LNCAP (cell line): ENCODE measurements around the gene PYY.

Source experiments
- TF ChIP-seq, protein P1 (sequence below): fragments of 450-650 bp; IDR thresholded peaks from 2 replicates; pipeline ENCODE4 v1.5.1; 2017; ENCODE audit warnings: mild to moderate bottlenecking

The PYY gene

DNA sequence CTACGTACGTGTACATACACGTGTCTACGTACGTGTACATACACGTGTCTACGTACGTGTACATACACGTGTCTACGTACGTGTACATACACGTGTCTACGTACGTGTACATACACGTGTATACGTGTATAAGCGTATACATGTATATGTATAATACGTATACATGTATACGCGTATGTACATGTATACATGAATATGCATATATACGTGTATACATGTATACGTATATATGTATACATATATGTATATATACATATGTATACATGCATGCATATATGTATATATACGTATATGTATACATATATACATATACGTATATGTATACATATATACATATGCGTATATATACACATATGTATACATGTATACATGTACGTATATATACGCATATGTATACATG is 22.2 kb upstream of the PYY start:
- TF ChIP-seq, protein P1, sequence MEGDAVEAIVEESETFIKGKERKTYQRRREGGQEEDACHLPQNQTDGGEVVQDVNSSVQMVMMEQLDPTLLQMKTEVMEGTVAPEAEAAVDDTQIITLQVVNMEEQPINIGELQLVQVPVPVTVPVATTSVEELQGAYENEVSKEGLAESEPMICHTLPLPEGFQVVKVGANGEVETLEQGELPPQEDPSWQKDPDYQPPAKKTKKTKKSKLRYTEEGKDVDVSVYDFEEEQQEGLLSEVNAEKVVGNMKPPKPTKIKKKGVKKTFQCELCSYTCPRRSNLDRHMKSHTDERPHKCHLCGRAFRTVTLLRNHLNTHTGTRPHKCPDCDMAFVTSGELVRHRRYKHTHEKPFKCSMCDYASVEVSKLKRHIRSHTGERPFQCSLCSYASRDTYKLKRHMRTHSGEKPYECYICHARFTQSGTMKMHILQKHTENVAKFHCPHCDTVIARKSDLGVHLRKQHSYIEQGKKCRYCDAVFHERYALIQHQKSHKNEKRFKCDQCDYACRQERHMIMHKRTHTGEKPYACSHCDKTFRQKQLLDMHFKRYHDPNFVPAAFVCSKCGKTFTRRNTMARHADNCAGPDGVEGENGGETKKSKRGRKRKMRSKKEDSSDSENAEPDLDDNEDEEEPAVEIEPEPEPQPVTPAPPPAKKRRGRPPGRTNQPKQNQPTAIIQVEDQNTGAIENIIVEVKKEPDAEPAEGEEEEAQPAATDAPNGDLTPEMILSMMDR = no peak

DNA sequence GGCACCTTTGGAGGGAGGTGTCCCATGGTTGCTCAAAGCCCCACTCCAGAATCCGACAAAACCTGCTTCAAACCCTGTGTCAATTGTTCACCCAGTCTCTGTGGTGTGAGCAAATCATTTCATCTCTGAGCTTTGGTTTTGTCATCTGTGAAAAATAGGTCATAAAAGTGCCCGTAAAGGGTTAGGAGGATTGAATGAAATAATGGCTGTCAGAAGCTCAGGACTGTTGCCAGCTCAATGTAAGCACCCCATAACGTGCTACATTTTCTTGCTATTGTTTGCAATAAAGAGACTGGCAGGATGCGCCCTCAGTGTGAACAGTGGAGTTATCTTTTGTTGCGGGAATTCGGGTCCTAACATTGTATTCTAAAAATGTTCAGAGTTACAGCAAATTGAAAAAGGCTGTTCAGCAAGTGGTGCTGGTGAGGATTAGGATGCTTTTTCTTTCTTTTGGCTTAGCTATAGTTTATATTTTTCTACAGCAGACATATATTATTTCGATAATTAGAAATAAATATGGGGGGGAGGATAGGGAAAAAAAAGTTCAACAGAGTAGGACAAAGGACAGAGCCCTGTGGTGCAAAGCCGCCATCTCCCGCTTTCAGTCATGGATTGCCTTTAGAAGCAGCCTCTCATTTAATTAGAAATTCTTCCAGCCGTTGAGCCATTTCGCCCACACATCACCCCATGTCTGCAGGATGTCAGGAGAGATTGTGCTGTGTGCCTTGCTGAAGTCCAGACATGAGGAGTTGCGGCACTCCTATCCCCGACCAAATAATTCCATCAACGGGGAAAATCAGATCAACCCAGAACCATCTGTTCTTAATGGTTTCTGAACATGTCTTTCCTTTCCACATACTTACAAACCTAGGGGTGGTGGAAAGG is 20.9 kb upstream of the PYY start:
- TF ChIP-seq, protein P1 = no peak

DNA sequence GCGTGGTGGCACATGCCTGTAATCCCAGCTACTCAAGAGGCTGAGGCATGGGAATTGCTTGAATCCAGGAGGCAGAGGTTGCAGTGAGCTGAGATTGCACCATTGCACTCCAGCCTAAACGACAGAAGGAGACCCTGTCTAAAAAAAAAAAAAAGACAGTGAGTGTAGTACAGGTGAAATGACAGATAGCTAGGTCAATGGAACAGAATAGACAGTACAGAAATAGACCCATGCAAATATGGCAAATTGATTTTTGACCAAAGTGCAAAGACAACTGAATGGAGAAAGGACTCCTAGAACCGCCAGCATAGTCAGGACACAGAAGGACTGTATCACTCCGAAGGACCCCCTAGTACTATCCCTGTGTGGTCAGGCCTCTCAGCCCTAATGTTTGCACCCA is 16.6 kb upstream of the PYY start:
- TF ChIP-seq, protein P1 = no peak

DNA sequence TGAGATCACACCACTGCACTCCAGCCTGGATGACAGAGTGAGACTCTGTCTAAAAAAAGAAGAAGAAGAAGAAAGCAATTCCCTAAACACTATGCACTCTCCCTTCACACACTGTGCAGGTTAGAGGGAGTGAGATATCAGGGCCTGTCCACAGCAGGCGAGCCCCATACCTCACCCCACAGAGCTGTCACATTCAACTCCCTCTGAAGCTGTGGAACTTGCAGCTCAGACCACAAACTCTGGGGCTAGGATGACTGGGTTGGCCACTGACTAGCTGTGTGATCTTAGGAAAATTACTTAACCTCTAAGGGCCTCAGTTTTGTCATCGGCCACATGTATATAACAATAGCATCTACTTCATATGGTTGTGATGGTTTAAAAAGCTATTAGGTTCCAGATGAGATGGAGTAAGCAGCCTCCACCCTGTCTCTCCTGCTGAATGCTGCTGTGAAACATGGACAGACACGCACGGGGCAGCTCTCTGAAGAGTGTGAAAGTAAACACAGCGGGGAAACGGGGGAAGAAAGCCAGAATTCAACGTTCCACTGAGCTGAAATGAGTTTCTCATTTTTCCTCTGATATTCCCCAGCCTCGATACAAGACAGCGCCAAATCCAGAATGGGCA is 13.6 kb upstream of the PYY start:
- TF ChIP-seq, protein P1 = no peak

DNA sequence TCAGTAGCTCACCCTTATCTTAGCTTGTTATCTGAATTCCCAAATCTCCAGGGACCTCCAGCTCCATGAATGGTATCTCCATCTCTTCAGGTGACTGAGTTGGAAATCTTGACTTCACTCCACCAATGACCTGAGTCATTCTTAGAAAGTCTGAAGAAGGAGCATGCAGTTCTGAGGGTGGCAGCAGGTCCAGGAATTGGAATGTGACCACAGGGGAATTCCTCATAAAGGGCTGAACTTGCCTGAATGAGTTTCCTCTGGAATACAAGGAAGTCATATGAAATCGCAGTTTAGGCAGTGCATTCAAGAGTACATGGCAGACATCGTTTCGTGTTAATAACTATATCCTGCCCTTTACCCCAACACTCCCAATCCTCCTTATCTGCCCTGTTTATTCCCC is 12.5 kb upstream of the PYY start:
- TF ChIP-seq, protein P1 = no peak

DNA sequence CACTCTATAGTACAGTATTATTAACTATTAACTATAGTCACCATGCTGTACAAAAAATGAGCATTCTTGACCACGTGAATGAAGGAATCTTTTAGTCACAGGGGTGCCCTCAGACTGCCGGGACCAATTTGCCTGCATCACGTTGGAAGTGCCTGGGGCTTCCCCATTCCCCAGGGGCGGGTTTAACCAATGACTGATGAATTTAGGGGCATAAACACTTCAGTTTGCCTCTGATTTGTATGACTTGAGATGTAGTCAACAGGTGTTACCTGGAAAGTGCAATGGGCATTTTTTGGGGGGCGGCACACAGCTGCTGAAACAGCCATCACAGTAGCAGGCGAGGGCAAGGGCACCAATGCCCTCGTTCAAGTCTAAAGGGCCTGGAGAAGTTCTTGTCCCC is 8.7 kb upstream of the PYY start:
- TF ChIP-seq, protein P1 = no peak

DNA sequence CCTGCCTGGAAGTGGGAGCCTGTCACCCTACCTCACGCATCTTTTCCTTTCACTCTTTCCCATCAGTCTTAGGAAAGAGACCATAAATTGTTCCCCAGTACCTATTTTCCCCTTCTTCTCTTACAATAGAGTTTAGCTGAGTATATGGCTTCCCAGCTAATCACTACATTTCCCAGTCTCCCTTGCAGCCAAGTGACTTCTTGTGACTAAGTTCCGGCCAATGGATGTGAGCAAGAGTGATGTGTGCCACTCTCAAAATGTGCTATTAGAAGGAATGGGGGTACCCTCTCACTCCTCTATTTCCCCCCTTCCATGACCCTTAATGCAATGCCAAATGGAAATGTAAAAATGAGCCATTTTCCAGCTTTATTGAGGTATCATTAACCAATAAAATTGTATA is 8.2 kb upstream of the PYY start:
- TF ChIP-seq, protein P1 = no peak
